ENCODE measurements around the gene KDELR3.
A peak's percentile ranks its signal among the peaks of the same experiment; 100 is the strongest.

Gene KDELR3

DNA sequence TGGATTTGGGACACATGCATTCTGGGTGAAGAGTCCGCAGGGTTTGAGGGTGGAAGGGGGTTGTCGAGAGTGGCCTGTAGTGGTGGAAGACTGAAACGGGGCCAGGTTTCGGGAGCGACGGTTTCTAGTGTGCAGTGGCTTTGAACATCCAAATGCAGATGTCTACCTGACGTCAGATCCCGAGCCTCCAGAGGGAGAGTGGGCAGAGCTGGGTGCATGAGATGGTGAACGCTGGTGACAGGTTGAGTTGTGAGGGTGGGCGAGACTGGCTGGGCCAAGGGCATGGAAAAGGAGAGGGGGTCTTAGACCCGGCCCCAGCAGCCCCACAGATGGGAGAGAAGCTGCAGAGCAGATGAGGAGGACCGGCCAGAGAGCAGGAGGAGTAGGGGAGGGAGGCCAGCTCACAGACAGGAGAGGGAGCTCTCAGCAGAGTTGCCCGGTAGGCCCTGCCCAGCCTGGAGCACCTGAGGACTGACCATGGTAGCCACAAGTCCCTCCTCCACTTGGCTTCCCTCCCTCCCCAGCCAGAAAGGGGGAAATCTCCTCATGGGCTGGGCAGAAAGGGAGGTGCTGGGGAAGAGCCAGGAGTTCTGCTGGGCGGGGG lies 27.0 kb upstream of the KDELR3 start:
- DNase-seq = no peak

- DNase-seq = no peak
Observed at GRCh38 chr22:38441620-38442287, 26.1 kb upstream of the KDELR3 start.

DNA sequence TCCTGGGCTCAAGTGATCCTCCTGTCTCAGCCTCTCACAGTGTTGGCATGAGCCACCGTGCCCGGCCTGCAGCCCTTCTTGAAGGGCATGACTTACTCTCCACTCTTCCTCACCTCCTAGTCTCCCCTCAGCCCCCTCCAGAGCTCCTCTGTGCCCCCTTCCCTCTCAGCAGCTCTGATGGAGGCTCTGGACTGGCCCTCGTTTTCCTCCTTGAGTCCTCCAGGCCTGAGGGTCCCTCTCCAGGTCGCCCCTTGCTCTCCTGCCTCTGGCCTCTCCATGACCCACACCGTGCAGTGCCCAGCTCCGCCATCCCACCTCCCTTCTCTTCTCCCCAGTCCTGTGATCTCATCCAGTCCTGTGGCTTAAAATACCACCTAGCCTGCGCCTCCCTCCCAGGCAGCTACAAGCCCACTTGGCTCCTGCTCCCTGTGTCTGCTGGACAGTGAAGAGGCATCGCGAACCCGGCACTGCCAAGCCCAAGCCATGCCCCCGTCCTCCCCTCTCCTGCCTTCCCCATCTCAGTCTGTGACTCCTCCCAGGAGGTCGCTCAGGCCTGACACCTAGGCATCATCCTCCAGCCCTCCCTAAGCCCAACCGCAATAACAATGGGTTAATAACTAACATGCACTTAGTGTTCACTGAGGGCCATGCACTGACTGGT lies 24.8 kb upstream of the KDELR3 start:
- no peak for DNase-seq

- DNase-seq = no peak
Observed at GRCh38 chr22:38443628-38444521, 24.0 kb upstream of the KDELR3 start.

GRCh38 chr22:38444783-38445182 lies 23.1 kb upstream of the KDELR3 start:
- no peak for DNase-seq

- DNase-seq = no peak
Observed at GRCh38 chr22:38446018-38446601, 21.8 kb upstream of the KDELR3 start.

GRCh38 chr22:38448945-38449745 lies 18.8 kb upstream of the KDELR3 start:
- no peak for DNase-seq

- no peak for DNase-seq
Observed at GRCh38 chr22:38449776-38450175, 18.1 kb upstream of the KDELR3 start.

DNA sequence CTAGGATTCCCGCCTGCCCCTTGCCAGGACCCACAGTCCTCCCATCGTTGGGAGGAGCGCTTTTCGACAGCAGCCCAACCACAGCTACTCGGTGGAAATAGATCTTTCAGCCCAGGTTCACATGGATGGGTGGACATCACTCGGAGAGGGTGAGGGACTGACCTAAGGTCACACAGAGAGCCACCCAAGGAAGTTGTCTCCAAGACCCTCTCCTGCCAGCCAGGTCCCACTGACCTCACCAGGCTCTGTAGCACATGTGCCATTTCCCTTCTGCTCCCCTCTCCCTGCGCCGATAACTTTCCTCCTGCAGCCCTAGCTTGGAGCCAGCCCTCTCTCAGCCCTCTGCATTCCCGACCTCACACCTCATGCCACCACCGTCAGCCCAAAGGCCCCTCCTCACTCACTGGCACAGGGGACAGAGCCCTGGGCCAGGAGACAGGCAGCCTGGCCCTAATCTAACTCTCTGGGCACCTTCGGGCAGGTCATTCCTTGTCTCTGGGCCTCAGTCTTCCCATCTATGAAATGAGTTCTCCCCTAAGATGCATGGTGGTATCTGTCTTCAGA lies 17.6 kb upstream of the KDELR3 start:
- DNase-seq = no peak

- no peak for DNase-seq
Observed at GRCh38 chr22:38451404-38451803, 16.5 kb upstream of the KDELR3 start.

- DNase-seq = no peak
Observed at GRCh38 chr22:38451864-38452263, 16.0 kb upstream of the KDELR3 start.

DNA sequence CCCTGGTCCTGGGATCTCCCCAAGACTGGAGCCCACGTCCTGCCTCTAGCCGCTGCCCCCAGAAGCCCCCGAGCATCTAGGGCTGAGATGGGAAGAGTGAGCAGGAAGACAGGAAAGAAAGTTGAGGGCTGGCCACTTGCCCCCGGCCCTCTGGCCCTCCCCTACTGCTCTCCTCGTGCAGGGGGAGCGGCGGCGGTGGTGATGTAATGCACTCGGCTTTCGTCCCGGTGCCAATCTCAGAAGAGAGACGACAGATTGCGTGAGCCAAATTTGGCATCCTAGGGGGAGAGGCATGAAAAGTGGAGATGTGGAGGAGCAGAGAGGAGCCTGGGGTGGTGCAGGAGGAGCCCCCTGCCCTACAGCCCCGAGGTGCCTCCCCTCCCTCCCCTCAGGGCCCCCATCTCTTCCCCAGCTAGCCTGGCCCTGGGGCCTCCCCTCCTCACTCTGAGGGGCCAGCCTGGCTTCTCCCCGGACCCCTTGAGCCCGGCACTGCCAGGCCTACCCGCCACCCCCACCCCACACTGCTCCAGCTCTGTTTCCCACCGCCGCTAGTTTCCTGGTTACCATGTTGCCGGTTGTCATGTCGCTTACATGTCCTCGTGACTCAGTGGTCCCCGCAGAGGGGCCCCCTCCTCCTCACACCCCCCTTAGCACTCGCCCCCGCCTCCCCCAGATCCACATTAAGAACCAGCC lies 15.4 kb upstream of the KDELR3 start:
- no peak for DNase-seq

GRCh38 chr22:38453066-38453672 lies 14.7 kb upstream of the KDELR3 start:
- DNase-seq = no peak

GRCh38 chr22:38453996-38454352 lies 13.9 kb upstream of the KDELR3 start:
- DNase-seq = no peak

DNA sequence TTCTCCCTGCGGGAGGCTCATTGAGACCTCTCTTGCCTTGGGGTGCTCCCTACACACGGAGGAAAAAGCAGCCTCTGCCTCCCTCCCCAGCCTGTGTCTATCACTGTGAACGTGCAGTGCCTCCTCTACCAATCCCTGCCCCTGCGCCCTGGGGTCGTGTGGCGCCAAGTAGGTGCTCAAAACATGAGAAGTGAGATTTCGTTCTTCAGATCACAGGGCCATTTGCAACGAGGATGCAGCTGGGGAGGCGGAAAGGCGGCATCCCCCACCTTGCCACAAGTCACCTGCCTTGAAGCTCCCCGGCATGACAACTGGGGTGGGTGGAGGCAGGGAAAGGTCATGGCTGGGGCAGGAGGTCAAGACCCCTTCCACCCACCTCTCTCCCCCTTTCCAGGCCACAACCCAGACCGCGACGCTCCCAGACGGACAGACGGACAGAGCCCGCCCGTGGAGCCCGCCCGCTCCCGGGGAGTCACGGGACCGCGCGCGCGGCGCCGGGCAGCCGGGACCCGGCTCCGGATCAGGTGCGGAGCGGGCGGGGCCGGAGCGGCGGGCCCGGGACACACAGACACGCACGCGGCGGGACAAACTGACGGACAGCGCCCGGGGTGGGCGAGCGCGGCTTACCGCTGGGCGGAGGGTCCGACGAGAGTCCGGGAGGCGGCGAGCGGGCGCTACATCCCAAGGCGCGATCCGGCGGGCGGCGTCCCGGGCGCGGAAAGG lies 13.4 kb upstream of the KDELR3 start:
- peak; percentile 21 for DNase-seq

- DNase-seq = no peak
Observed at GRCh38 chr22:38455076-38455529, 12.8 kb upstream of the KDELR3 start, which contains the start of gene KCNJ4. KCNJ4 (minus strand) TSS chr22:38455199; CDS start chr22:38428132, 27,067 bp downstream.

GRCh38 chr22:38455530-38456271 lies 12.2 kb upstream of the KDELR3 start:
- DNase-seq = no peak

- DNase-seq = no peak
Observed at GRCh38 chr22:38456272-38456835, 11.5 kb upstream of the KDELR3 start.

Measured in CD4-positive, alpha-beta T cell treated with Interleukin-17A for 1 hour (primary cell).